Nephron progenitor cell (in vitro differentiated cells): Measurements from ENCODE around the gene SLA2.

Source experiments
- DNase-seq: peaks from one replicate; pipeline ENCODE4 v3.0.0; 2021
- H3K27ac Mint-ChIP-seq: 2 replicates; pipeline ENCODE4 v1.8.0; 2021; ENCODE audit warnings: mild to moderate bottlenecking, moderate library complexity, mixed read lengths
- H3K27me3 Mint-ChIP-seq: 2 replicates; pipeline ENCODE4 v1.8.0; 2021; ENCODE audit warnings: mild to moderate bottlenecking, low read depth, mixed read lengths; ENCODE audit not compliant: poor library complexity
- H3K36me3 Mint-ChIP-seq: 2 replicates; pipeline ENCODE4 v1.8.0; 2021; ENCODE audit warnings: low read depth, mixed read lengths
- H3K4me1 Mint-ChIP-seq: 2 replicates; pipeline ENCODE4 v1.8.0; 2021; ENCODE audit warnings: mixed read lengths
- H3K4me3 Mint-ChIP-seq: 2 replicates; pipeline ENCODE4 v1.8.0; 2021; ENCODE audit warnings: mild to moderate bottlenecking, moderate library complexity, mixed read lengths
- H3K9me3 Mint-ChIP-seq: 2 replicates; pipeline ENCODE4 v1.8.0; 2021; ENCODE audit warnings: mild to moderate bottlenecking, moderate library complexity, mixed read lengths
- TF ChIP-seq, protein P1 (sequence below): fragments of 200-600 bp; sonication (generic); IDR thresholded peaks from 2 replicates; pipeline ENCODE4 v1.5.0; 2021; ENCODE audit warnings: antibody characterized with exemption

The SLA2 gene

DNA sequence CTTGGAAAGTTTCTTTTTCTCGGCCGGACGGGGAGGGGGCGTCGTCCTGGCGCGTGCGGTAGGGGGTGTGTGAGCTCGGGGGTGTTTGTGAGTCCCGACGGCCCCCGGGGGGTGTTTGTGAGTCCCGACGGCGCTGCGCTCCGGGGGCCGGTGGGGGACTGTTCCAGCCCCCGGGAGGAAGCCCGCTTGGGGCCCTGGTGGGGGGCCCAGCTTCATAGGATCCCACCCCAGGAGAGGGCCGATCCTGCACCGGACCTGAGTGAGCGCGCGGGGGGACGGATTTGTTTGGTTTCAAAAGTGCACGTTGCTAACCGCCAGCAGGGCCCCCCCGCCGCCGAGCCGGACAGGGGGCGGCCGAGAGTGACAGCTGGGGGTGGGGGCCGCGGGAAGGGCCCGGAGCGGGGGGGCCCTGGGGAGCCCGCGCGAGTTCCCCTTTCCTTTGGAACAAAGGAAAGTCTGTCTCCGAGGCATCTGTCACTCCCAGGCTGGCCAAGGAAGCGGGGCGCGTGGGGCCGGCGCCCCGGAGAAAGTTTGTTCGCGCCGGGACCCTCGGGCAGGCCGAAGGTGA, 72.1 kb downstream of the SLA2 start:
- Mint-ChIP-seq H3K27me3 (peaks cover 6% of the 10 kb centered on the region), H3K27ac (no peak overlapping the region), H3K36me3 (peaks cover 20% of the 10 kb centered on the region), H3K4me3 (peak overlapping the region; percentile 80), H3K4me1 (peaks cover 60% of the 10 kb centered on the region), H3K9me3 (no peaks in the 10 kb centered on the region)
- DNase-seq: no peak
- TF ChIP-seq, protein P1, sequence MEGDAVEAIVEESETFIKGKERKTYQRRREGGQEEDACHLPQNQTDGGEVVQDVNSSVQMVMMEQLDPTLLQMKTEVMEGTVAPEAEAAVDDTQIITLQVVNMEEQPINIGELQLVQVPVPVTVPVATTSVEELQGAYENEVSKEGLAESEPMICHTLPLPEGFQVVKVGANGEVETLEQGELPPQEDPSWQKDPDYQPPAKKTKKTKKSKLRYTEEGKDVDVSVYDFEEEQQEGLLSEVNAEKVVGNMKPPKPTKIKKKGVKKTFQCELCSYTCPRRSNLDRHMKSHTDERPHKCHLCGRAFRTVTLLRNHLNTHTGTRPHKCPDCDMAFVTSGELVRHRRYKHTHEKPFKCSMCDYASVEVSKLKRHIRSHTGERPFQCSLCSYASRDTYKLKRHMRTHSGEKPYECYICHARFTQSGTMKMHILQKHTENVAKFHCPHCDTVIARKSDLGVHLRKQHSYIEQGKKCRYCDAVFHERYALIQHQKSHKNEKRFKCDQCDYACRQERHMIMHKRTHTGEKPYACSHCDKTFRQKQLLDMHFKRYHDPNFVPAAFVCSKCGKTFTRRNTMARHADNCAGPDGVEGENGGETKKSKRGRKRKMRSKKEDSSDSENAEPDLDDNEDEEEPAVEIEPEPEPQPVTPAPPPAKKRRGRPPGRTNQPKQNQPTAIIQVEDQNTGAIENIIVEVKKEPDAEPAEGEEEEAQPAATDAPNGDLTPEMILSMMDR: no peak

DNA sequence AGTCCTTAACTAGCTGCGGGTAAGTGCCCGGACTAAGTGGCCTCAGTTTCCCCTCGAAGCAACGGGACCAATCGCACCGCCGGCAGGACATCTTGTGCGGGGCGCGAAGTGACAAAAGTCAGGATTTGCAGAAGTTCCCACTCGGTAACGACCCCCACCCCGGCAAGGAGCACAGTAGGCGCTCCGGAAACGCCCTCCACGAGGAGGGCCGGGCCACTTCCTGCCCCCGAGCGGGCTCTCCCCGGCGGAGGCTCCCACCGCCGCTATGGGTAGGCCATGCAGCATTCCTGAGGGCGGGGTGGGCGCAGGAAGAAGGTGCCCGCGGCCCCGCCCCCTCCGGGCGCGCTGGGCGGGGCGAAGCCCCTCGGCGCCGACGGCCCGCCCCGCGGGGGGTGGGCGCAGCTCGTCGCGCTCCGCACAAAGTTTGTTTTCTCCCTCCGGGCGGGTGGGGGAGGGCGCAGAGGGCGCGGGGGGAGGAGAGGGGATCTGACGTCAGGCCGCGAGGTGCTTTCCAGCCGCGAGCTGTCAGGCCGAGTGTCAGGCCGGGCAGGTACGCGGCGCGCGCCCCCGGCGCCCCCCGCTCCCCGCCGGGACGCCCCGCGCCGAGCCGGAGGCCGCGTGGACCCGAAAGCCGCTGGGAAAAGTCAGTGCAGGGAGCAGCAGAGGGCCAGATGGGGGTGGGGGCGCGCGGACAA, 72.7 kb downstream of the SLA2 start, which contains the start of gene TGIF2:
TSS of gene TGIF2 (plus strand) at position 495 of the 695 bp plus-strand sequence. CDS start 5,178 bp downstream, outside the sequence.
- H3K27ac Mint-ChIP-seq: peak within 1 kb of the TSS; percentile 96
- H3K4me1 Mint-ChIP-seq: peaks cover 60% of the 10 kb centered on the region
- H3K36me3 Mint-ChIP-seq: peaks cover 14% of the 10 kb centered on the region
- H3K9me3 Mint-ChIP-seq: no peaks in the 10 kb centered on the region
- peaks cover 6% of the 10 kb centered on the region for H3K27me3 Mint-ChIP-seq
- peak within 1 kb of the TSS; percentile 93 for H3K4me3 Mint-ChIP-seq
- DNase-seq: peak; percentile 95
- TF ChIP-seq, protein P1: no peak

DNA sequence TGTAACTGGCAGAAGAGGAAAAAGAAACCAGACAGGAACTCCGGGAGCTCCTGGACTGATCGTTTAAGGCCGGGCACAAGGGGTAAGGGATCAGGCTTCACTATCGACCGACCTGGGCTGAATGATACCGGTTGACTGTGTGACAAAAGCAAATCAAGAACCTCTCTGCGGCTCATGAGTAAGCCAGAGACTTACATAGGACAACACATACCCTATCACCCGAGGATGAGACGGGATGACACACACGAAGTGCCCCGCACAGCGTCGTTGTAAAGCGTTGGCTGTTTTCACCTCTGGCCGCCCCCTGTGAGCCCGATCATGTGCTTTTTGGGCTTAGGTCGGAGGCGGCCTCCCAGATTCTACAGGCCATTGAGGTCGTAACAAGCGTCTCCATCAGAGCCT, 73.3 kb downstream of the SLA2 start:
- DNase-seq: no peak
- Mint-ChIP-seq H3K27ac (peak overlapping the region; percentile 96), H3K4me1 (peaks cover 60% of the 10 kb centered on the region), H3K4me3 (peak overlapping the region; percentile 84), H3K27me3 (peaks cover 6% of the 10 kb centered on the region), H3K36me3 (peaks cover 14% of the 10 kb centered on the region), H3K9me3 (no peaks in the 10 kb centered on the region)
- TF ChIP-seq, protein P1: no peak

DNA sequence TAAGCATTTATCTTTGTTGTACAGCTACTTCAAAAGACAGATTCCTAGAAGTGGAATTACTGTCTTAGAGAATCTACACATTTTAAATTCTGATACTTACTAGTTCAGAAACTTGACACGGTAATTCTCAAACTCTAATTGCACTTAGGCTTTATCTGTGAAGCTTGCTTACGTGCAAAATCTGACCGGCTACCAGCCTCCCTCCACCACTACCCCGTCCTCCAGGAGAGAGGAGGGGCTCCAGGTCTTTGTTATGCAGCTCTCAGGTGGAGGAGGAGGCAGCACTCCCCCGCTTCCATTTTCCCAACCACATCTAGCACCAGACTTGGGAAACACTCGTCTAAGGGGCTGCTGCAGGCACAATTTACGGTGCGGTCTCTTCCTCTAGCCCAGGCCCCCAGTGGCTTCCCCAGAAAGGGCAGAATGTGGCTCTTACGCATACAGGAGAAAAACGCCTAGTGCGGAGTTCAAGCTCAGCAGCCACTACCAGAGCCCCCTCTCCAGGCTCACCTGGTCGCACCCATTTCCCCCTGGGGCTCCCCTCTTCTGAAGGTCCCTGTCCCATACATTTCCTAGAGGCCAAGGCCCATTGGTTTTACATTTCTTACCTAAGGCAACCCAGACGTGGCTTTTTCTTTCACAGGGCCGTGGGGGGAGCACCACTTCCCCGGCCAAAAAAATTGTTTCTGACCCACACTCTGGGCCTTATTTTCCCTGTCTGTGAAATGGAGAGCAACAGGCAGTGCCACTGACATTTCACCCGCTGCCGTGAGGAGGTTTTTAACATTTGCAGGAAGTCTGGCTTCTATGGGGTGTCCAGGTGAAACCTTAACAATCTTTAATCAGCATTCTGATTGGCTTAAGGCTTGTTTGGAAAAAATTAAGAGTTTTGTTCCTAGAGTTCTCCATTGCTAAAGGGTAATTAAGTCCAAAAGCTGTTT, 74.2 kb downstream of the SLA2 start:
- H3K36me3 Mint-ChIP-seq: peaks cover 19% of the 10 kb centered on the region
- peak; percentile 50 for DNase-seq
- H3K9me3 Mint-ChIP-seq: peaks cover 6% of the 10 kb centered on the region
- peak overlapping the region; percentile 96 for H3K27ac Mint-ChIP-seq
- H3K27me3 Mint-ChIP-seq: peaks cover 6% of the 10 kb centered on the region
- TF ChIP-seq, protein P1: peak; percentile 6
- H3K4me3 Mint-ChIP-seq: peak overlapping the region; percentile 84
- peaks cover 60% of the 10 kb centered on the region for H3K4me1 Mint-ChIP-seq

DNA sequence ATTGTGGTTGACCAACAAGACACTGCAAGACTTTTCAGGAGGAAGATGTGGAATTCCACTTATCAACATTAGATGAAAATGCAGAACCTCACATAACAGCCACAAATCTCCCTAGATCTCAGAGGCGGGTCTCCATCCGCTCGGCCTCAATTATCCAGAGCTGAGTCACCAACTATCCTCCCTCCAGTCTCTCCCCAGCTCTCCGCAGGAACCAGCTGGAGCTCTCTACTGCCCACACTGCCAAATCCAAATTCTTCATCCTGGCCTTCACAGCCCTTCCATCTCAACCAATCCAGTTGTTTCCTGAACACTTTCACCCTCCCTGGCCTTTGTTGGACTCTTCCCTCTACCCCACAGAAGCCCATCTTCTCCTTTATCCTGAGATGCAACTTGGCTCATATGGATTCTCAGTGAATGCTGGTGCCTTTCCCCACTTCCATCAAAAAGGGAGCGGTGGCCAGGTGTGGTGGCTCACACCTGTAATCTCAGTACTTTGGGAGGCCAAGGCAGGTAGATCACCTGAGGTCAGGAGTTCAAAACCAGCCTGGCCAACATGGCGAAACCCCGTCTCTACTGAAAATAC, 76.1 kb downstream of the SLA2 start:
- Mint-ChIP-seq H3K4me3 (no peak overlapping the region), H3K27me3 (peaks cover 6% of the 10 kb centered on the region), H3K36me3 (peaks cover 16% of the 10 kb centered on the region), H3K4me1 (peaks cover 43% of the 10 kb centered on the region), H3K9me3 (peaks cover 18% of the 10 kb centered on the region), H3K27ac (no peak overlapping the region)
- DNase-seq: no peak
- TF ChIP-seq, protein P1: no peak
